Stimulated activated CD4-positive, alpha-beta T cell treated with anti-CD3 and anti-CD28 coated beads, Interleukin-2, amount 100 ng/mL, for 48 hours (primary cell): ENCODE data around the gene NBPF12.
"Not testable (repeated sequence)": the region's sequence is repeated elsewhere in the genome, so short reads cannot be mapped to it uniquely, and the experiment has no call there.

Experiments
- DNase-seq, 2 donors: peaks; one replicate each; pipeline ENCODE4 v3.0.0-alpha.2; 2020

The NBPF12 gene

GRCh38 chr1:146985855-146986254, 47.7 kb downstream of the NBPF12 start:
- not testable (repeated sequence) for DNase-seq

DNA sequence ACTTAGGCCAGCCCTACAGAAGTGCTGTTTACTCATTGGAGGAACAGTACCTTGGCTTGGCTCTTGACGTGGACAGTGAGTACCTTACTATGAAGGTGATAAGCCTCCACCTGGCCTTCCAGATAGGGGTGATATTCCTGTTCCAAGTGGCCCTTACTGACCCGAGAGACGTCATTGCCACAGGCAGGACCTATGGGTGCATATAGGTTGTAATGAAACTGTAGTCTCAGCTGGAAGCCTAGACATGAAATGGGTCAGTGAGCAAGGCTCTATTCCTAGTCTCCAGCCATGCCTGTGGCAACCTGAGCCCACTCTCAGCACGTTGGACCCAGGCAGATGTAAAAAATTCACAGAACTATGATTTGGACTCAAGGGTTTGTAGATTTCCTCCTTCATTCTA, 48.3 kb downstream of the NBPF12 start:
- not testable (repeated sequence) for DNase-seq

GRCh38 chr1:146987502-146987901, 49.4 kb downstream of the NBPF12 start:
- DNase-seq = not testable (repeated sequence)

GRCh38 chr1:146989455-146989854, 51.3 kb downstream of the NBPF12 start:
- not testable (repeated sequence) for DNase-seq

DNA sequence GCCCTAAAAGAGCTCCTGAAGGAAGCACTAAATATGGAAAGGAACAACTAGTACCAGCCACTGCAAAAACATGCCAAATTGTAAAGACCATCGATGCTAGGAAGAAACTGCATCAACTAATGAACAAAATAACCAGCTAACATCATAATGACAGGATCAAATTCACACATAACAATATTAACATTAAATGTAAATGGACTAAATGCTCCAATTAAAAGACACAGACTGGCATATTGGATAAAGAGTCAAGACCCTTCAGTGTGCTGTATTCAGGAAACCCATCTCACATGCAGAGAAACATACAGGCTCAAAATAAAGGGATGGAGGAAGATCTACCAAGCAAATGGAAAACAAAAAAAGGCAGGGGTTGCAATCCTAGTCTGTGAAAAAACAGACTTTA, 70.4 kb downstream of the NBPF12 start:
- not testable (repeated sequence) for DNase-seq

GRCh38 chr1:147026975-147027374, 88.9 kb downstream of the NBPF12 start:
- DNase-seq = not testable (repeated sequence)

DNA sequence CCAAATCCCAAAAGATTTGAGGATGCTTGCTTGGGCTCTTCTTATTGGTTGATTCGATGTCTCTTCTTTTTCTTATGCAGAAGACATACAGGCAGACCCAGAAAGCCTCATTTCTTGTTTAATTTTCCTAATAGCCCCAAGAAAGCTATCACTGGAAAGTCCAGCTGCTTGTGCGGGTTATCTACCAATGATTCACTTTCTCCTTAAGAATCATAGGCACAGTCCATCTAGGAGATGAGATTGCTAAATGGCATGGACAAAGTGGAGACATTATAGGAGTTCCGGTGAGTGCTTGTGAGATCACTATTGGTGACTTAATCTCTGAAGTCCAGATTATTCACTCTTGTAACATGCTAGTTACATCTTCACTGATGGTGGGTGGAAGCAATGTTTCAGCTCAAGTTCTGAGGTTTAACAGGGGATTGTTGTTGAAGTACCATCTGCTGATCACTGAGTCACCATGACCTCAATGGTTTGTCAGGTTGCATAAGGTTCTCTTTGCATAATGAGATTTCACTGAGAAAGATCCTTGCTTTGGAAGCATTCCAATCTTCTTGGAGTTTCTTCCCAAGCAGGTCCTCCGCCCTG, 92.0 kb downstream of the NBPF12 start:
- not testable (repeated sequence) for DNase-seq

- no peak for DNase-seq
Measured at GRCh38 chr1:147039916-147040315, 101.8 kb downstream of the NBPF12 start.

- not testable (repeated sequence) for DNase-seq
Measured at GRCh38 chr1:147042891-147043290, 104.8 kb downstream of the NBPF12 start.

GRCh38 chr1:147044511-147044910, 106.4 kb downstream of the NBPF12 start:
- not testable (repeated sequence) for DNase-seq
